ENCODE data around the gene FFAR3.

FFAR3 gene
- 0 to 0.19 (median 0) reads per million in 3 experiments for total RNA-seq

GRCh38 chr19:35357867-35358573, at the start of gene FFAR3:
Gene FFAR3, plus strand, starts transcription at chr19:35358460. Its CDS starts 431 bp downstream, at chr19:35358891.
- DNase-seq: no peak

GRCh38 chr19:35308910-35309309, 49.4 kb upstream of the FFAR3 start:
- DNase-seq: no peak

- no peak for DNase-seq
Measured at GRCh38 chr19:35309481-35310279, 48.6 kb upstream of the FFAR3 start.

GRCh38 chr19:35310331-35310730, 47.9 kb upstream of the FFAR3 start:
- DNase-seq: no peak

GRCh38 chr19:35310811-35311465, 47.3 kb upstream of the FFAR3 start:
- DNase-seq: no peak

GRCh38 chr19:35311901-35312665, 46.2 kb upstream of the FFAR3 start:
- no peak for DNase-seq

- no peak for DNase-seq
Measured at GRCh38 chr19:35313587-35313986, 44.7 kb upstream of the FFAR3 start.

- DNase-seq: no peak
Measured at GRCh38 chr19:35314031-35314430, 44.2 kb upstream of the FFAR3 start.

- no peak for DNase-seq
Measured at GRCh38 chr19:35314858-35315470, 43.3 kb upstream of the FFAR3 start.

- no peak for DNase-seq
Measured at GRCh38 chr19:35315883-35316282, 42.4 kb upstream of the FFAR3 start.

GRCh38 chr19:35316560-35316959, 41.7 kb upstream of the FFAR3 start:
- DNase-seq: no peak

- DNase-seq: no peak
Measured at GRCh38 chr19:35317464-35318043, 40.7 kb upstream of the FFAR3 start.

- DNase-seq: no peak
Measured at GRCh38 chr19:35318679-35319448, 39.4 kb upstream of the FFAR3 start.

GRCh38 chr19:35320065-35320713, 38.1 kb upstream of the FFAR3 start:
- DNase-seq: no peak

GRCh38 chr19:35321291-35321690, 37.0 kb upstream of the FFAR3 start:
- DNase-seq: no peak

GRCh38 chr19:35322014-35322413, 36.2 kb upstream of the FFAR3 start:
- no peak for DNase-seq

- no peak for DNase-seq
Measured at GRCh38 chr19:35327642-35328041, 30.6 kb upstream of the FFAR3 start.

GRCh38 chr19:35328851-35329285, 29.4 kb upstream of the FFAR3 start, which contains the start of gene CD22:
Gene CD22, plus strand, starts transcription at chr19:35329187. Its CDS starts 2,854 bp downstream, at chr19:35332041.
- no peak for DNase-seq

GRCh38 chr19:35329323-35329722, 28.9 kb upstream of the FFAR3 start:
- DNase-seq: no peak

GRCh38 chr19:35330475-35330874, 27.8 kb upstream of the FFAR3 start:
- no peak for DNase-seq
